GM12873 (cell line): ENCODE measurements around the gene C20orf141.

Experiments used
- CTCF ChIP-seq: IDR thresholded peaks from 2 replicates; pipeline ENCODE4 v1.5.1; 2012; ENCODE audit warnings: low read depth, mild to moderate bottlenecking, moderate library complexity, low read length, control low read depth; ENCODE audit not compliant: insufficient read depth; ENCODE audit errors: missing control alignments

Gene C20orf141

GRCh38 chr20:2834401-2835110 is 19.8 kb downstream of the C20orf141 start:
- TF ChIP-seq CTCF, result no peak

- TF ChIP-seq CTCF, result no peak
Observed at GRCh38 chr20:2835331-2835796, 20.6 kb downstream of the C20orf141 start.

- TF ChIP-seq CTCF, result no peak
Observed at GRCh38 chr20:2836035-2836434, 21.2 kb downstream of the C20orf141 start.

- TF ChIP-seq CTCF, result no peak
Observed at GRCh38 chr20:2837221-2837960, 22.6 kb downstream of the C20orf141 start.

- no peak for TF ChIP-seq CTCF
Observed at GRCh38 chr20:2838170-2838797, 23.5 kb downstream of the C20orf141 start.

GRCh38 chr20:2838847-2839671 is 24.3 kb downstream of the C20orf141 start:
- no peak for TF ChIP-seq CTCF
